NB4 (cell line): ENCODE data around the gene MYO1E.

Experiments used
- CTCF ChIP-seq: IDR thresholded peaks from one replicate; pipeline ENCODE4 v1.5.1; 2012; ENCODE audit warnings: low read depth, low read length
- MYC ChIP-seq: IDR thresholded peaks from 2 replicates; pipeline ENCODE4 v1.6.1; 2011; ENCODE audit warnings: low read depth, low read length
- POLR2A ChIP-seq: IDR thresholded peaks from 2 replicates; pipeline ENCODE4 v1.6.1; 2011; ENCODE audit warnings: mild to moderate bottlenecking; ENCODE audit not compliant: insufficient read length; ENCODE audit errors: extremely low read depth

GRCh38 chr15:59170295-59171066 lies 202.2 kb downstream of the MYO1E start:
- no peak for TF ChIP-seq CTCF
- no peak for TF ChIP-seq POLR2A
- no peak for TF ChIP-seq MYC
